ENCODE data around the gene STPG4. TPM values are rescaled to one million over a fixed set of nuclear protein-coding genes. Genes with fewer than 3 reads are reported as not detected.
"Not testable (repeated sequence)": the region's sequence is repeated elsewhere in the genome, so short reads cannot be mapped to it uniquely, and the experiment has no call there.

Gene STPG4
- total RNA-seq, 1 experiment from 2014 or later, result 0.13 TPM

GRCh38 chr2:47109007-47109375, 46.1 kb downstream of the STPG4 start:
- Histone ChIP-seq H2AK5ac (ENCODE audit: insufficient read length, low read length) (no peak overlapping the region), H3K27me3 (ENCODE audit: insufficient read depth, low read length) (no peaks in the 10 kb centered on the region), H3K9me3 (ENCODE audit: control insufficient read depth, low read depth, low read length) (no peaks in the 10 kb centered on the region), H4K20me1 (ENCODE audit: control insufficient read depth, insufficient read depth, insufficient read length) (no peaks in the 10 kb centered on the region), H3T11ph (ENCODE audit: low read length) (no peak overlapping the region), H4K91ac (ENCODE audit: insufficient read length, low read depth, low read length) (no peak overlapping the region), H3K23me2 (ENCODE audit: insufficient read length, low read depth, low read length, poor library complexity, severe bottlenecking) (no peaks in the 10 kb centered on the region), H3K4me1 (ENCODE audit: insufficient read depth, low read length) (no peaks in the 10 kb centered on the region), H3K4me2 (ENCODE audit: insufficient read depth, insufficient read length, low read length) (no peak overlapping the region), H2AFZ (ENCODE audit: low read length) (no peak overlapping the region), H4K5ac (ENCODE audit: insufficient read length, low read depth, low read length) (no peak overlapping the region), H2BK120ac (ENCODE audit: low read depth, low read length, poor library complexity, severe bottlenecking) (no peak overlapping the region), H3K79me1 (ENCODE audit: insufficient read depth, low read depth, low read length, poor library complexity, severe bottlenecking) (no peaks in the 10 kb centered on the region), H2BK5ac (ENCODE audit: insufficient read length, low read length) (no peak overlapping the region), H2BK12ac (ENCODE audit: insufficient read length, low read depth, low read length) (no peak overlapping the region), H3K23ac (ENCODE audit: insufficient read length, low read depth, low read length) (no peak overlapping the region), H3K18ac (ENCODE audit: insufficient read length, low read depth, low read length) (no peak overlapping the region), H3K79me2 (ENCODE audit: insufficient read depth, low read length) (no peaks in the 10 kb centered on the region), H2BK20ac (ENCODE audit: low read depth, low read length, poor library complexity, severe bottlenecking) (no peak overlapping the region), H3K27ac (ENCODE audit: insufficient read length, low read depth, low read length) (no peak overlapping the region), H3K14ac (ENCODE audit: insufficient read depth, low read length) (no peak overlapping the region), H2BK15ac (ENCODE audit: low read depth, low read length) (no peak overlapping the region), H3K56ac (ENCODE audit: insufficient read length, low read depth, low read length) (no peak overlapping the region), H3K9ac (ENCODE audit: extremely low read depth, insufficient read length, low read length) (no peak overlapping the region), H4K8ac (replicated peaks; ENCODE audit: insufficient read length, low read depth, low read length) (no peak overlapping the region), H3K4ac (ENCODE audit: low read depth, low read length) (no peak overlapping the region)
- H3K27ac Mint-ChIP-seq, result no peak overlapping the region
- no CpG with 5 or more reads among the region's 4 CpGs for WGBS (ENCODE audit: extremely low coverage, insufficient read length, low lambda C conversion rate)
- 0 out of 4 replicates have a peak, but pooled peaks cover 0 to 3% of the 10 kb centered on the region in 2 experiments for H3K4me1 Mint-ChIP-seq
- TF ChIP-seq CTCF (conservative IDR thresholded peaks at IDR 0.05), result no peak
- no peaks in the 10 kb centered on the region for H3K36me3 Mint-ChIP-seq (ENCODE audit: insufficient read depth in 1 of 3, low read depth in 3 of 3)
- H3K4me3 Mint-ChIP-seq, result no peak overlapping the region
- H3K27me3 Mint-ChIP-seq (ENCODE audit: low read depth), result no peaks in the 10 kb centered on the region; the same call in 1 of the 2 replicates
- H3K9me3 Mint-ChIP-seq, result peaks cover 0 to 2% of the 10 kb centered on the region in 2 experiments; a peak in 3 of 5 replicates
- DNase-seq, result no peak

- not testable (repeated sequence) for H3K56ac ChIP-seq (ENCODE audit: insufficient read length, low read depth, low read length); H3K18ac ChIP-seq (ENCODE audit: insufficient read length, low read depth, low read length); H4K5ac ChIP-seq (ENCODE audit: insufficient read length, low read depth, low read length); H3K14ac ChIP-seq (ENCODE audit: insufficient read depth, low read length); H3K9me3 Mint-ChIP-seq; H3T11ph ChIP-seq (ENCODE audit: low read length); H4K20me1 ChIP-seq (ENCODE audit: control insufficient read depth, insufficient read depth, insufficient read length); H3K79me1 ChIP-seq (ENCODE audit: insufficient read depth, low read depth, low read length, poor library complexity, severe bottlenecking); H3K4me1 Mint-ChIP-seq; H3K36me3 Mint-ChIP-seq (ENCODE audit: insufficient read depth in 1 of 3, low read depth in 3 of 3); H2BK5ac ChIP-seq (ENCODE audit: insufficient read length, low read length); H4K8ac ChIP-seq (replicated peaks; ENCODE audit: insufficient read length, low read depth, low read length); H3K9me3 ChIP-seq (ENCODE audit: control insufficient read depth, low read depth, low read length); H2AFZ ChIP-seq (ENCODE audit: low read length); H2BK120ac ChIP-seq (ENCODE audit: low read depth, low read length, poor library complexity, severe bottlenecking); H2BK20ac ChIP-seq (ENCODE audit: low read depth, low read length, poor library complexity, severe bottlenecking); DNase-seq; H2BK12ac ChIP-seq (ENCODE audit: insufficient read length, low read depth, low read length); H3K27ac ChIP-seq (ENCODE audit: insufficient read length, low read depth, low read length); H3K27ac Mint-ChIP-seq; H3K27me3 Mint-ChIP-seq (ENCODE audit: low read depth); H4K91ac ChIP-seq (ENCODE audit: insufficient read length, low read depth, low read length); H2AK5ac ChIP-seq (ENCODE audit: insufficient read length, low read length); H3K4me3 Mint-ChIP-seq; H2BK15ac ChIP-seq (ENCODE audit: low read depth, low read length); H3K4me2 ChIP-seq (ENCODE audit: insufficient read depth, insufficient read length, low read length); H3K79me2 ChIP-seq (ENCODE audit: insufficient read depth, low read length); H3K4ac ChIP-seq (ENCODE audit: low read depth, low read length); H3K9ac ChIP-seq (ENCODE audit: extremely low read depth, insufficient read length, low read length); H3K23me2 ChIP-seq (ENCODE audit: insufficient read length, low read depth, low read length, poor library complexity, severe bottlenecking); H3K23ac ChIP-seq (ENCODE audit: insufficient read length, low read depth, low read length); H3K4me1 ChIP-seq (ENCODE audit: insufficient read depth, low read length); H3K27me3 ChIP-seq (ENCODE audit: insufficient read depth, low read length)
- no CpG with 5 or more reads among the region's 19 CpGs for WGBS (ENCODE audit: extremely low coverage, insufficient read length, low lambda C conversion rate)
Measured at GRCh38 chr2:47108267-47109006, 46.7 kb downstream of the STPG4 start.
